WI38 (cell line): ENCODE results near the gene MCFD2.

Experiments used
- H3K4me3 ChIP-seq: 2 replicates; pipeline ENCODE4 v1.5.1; 2011; ENCODE audit warnings: low read depth, mild to moderate bottlenecking, control low read depth, low read length
- TF ChIP-seq, protein P1 (sequence below): IDR thresholded peaks from 2 replicates; pipeline ENCODE4 v1.5.1; 2012; ENCODE audit warnings: low read depth, mild to moderate bottlenecking, control low read depth, low read length

Gene MCFD2

GRCh38 chr2:46870051-46870839 is 45.4 kb downstream of the MCFD2 start:
- TF ChIP-seq, protein P1, sequence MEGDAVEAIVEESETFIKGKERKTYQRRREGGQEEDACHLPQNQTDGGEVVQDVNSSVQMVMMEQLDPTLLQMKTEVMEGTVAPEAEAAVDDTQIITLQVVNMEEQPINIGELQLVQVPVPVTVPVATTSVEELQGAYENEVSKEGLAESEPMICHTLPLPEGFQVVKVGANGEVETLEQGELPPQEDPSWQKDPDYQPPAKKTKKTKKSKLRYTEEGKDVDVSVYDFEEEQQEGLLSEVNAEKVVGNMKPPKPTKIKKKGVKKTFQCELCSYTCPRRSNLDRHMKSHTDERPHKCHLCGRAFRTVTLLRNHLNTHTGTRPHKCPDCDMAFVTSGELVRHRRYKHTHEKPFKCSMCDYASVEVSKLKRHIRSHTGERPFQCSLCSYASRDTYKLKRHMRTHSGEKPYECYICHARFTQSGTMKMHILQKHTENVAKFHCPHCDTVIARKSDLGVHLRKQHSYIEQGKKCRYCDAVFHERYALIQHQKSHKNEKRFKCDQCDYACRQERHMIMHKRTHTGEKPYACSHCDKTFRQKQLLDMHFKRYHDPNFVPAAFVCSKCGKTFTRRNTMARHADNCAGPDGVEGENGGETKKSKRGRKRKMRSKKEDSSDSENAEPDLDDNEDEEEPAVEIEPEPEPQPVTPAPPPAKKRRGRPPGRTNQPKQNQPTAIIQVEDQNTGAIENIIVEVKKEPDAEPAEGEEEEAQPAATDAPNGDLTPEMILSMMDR = no peak

GRCh38 chr2:46869621-46870020 is 46.0 kb downstream of the MCFD2 start:
- H3K4me3 ChIP-seq = no peak overlapping the region
- TF ChIP-seq, protein P1 = no peak

More at GRCh38 chr2:46870051-46870839, 45.4 kb downstream of the MCFD2 start:
- no peak overlapping the region for H3K4me3 ChIP-seq

DNA sequence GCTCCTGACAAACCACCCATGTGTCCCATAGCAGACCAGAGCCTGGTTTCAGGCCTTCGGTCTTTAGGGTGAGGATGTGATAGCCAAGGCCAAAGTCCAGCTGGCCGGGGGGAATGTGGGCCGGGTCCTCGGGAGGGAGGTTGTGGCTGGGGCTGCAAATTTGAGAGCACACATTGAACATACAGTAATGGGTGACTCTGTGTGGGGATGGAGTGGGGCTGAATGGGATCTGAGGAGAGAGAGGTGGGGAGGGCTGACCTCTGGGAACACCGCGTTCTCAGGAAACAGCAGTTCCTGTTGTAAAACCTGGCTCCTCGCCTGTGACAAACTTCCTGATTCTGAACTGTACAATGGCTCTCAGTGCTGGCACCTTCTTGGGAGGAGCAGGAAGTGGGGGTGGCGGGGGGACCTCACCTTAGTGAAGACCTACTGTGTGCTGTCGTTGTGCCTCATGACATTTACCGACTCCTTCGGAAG is 48.8 kb downstream of the MCFD2 start:
- TF ChIP-seq, protein P1 = no peak
- H3K4me3 ChIP-seq = no peak overlapping the region

DNA sequence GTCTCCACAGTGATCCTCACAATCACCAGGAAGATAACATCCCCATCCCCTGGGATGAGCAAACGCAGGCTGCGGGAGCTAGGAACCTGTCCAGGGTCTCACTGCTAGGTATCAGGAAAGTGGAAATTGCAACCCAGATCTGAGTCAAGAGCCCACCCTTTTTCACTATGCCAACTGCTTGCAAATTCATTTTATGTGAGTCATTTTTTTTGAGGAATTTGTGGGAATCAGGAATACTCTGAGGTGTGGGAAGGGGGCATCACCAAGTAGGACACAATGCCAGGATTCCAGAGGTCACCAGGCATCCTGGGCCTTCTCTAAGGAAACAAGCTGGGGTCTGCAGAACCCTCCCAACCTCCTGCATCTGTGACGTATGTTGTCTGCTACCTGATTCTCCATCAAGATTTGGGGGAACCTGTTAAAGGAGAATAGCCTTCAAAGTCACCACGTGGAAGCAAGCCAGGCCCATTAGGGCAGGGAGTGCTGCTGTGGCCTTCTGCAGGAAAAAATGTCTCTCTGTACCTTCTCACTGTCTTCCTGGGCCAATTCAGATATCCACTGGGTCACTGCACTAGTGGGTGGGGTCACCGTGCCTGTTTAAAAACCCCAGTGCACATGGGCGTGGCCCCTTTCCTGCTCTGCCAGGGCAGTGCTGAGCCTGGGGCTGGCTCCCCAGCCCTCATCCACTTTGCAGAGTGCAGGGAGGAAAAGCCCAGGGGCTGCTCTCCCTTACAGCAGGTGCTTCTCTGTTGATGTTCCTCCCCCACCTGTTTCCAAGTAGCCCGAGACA is 50.2 kb downstream of the MCFD2 start:
- TF ChIP-seq, protein P1 = no peak
- H3K4me3 ChIP-seq = no peak overlapping the region

GRCh38 chr2:46863882-46864281 is 51.7 kb downstream of the MCFD2 start:
- H3K4me3 ChIP-seq = no peak overlapping the region
- TF ChIP-seq, protein P1 = no peak

DNA sequence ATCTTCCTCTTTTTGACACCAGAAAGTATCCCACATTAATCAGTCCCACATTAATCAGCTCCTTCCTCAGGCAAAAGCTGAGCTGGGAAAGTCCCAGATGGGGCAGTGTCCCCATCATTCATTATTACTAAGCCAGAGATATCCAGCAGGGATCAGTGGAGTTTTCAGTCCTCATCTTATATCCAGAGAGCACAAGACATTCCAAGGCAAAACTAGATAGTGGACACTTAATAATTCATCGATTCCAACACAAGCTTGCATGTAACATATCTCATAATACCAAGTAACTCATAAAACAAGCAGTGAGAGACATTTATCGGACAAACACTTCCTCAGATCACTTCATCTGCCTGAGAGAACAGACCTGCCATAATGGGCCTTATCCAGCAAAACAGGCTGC is 53.1 kb downstream of the MCFD2 start:
- no peak overlapping the region for H3K4me3 ChIP-seq
- TF ChIP-seq, protein P1 = no peak

DNA sequence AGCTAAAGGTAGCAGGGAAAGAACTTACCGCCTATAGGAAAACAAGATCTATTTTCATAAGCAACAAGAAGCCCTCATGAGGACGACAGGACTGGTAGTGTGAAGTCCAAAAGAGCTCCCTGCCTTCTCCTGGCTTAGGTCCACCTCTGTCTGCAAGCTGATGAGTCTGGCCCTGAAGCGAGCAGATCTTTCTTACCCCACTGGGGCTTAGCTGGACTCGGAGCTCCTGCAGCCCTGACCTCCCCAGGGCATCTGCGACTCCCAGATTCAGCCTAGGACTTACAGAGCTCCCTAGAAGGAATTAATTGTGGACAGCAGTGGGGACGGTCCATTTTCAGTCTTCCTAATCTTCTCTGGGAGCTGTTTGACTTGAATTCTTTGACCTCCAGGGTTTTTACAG is 53.7 kb downstream of the MCFD2 start:
- TF ChIP-seq, protein P1 = no peak
- H3K4me3 ChIP-seq = no peak overlapping the region
